Urinary bladder (tissue), 4 donors: ENCODE results near the gene NCKAP5. TPM values are rescaled to one million over a fixed set of nuclear protein-coding genes. Genes with fewer than 3 reads are reported as not detected.

Source experiments
- DNase-seq: peaks from one replicate; pipeline ENCODE4 v3.0.0-alpha.2; 2015; ENCODE audit errors: extremely low spot score
- H3K27ac ChIP-seq: one replicate; pipeline ENCODE4 v1.5.1; 2013; ENCODE audit warnings: low read depth, mild to moderate bottlenecking, moderate library complexity
- H3K36me3 ChIP-seq: one replicate; pipeline ENCODE4 v1.6.1; 2013; ENCODE audit warnings: mild to moderate bottlenecking, moderate library complexity; ENCODE audit not compliant: insufficient read depth
- H3K4me1 ChIP-seq: one replicate; pipeline ENCODE4 v1.6.1; 2013; ENCODE audit warnings: mild to moderate bottlenecking, moderate library complexity; ENCODE audit not compliant: insufficient read depth
- H3K4me3 ChIP-seq: one replicate; pipeline ENCODE4 v1.5.1; 2013; ENCODE audit warnings: low read depth, low read length
- WGBS: extraction: QIAGEN DNeasy Blood & Tissue Kit; methylation state at CpG from one replicate; pipeline ENCODE4 v1.1.7; 2013; 5-methylcytosine and 5-hydroxymethylcytosine counted together
- polyA plus RNA-seq: library from polyadenylated mRNA; stranded (reverse); fragments of 200-250 nt; gene quantifications from one replicate; pipeline ENCODE4 v1.2.3, GENCODE V29; 2013
- total RNA-seq: library from RNA; depleted of rRNA; stranded (reverse); fragments of >200 nt; gene quantifications from one replicate; pipeline ENCODE4 v1.2.3, GENCODE V29; 2014
- donor health status: healthy with polysubstance abuse.
- donor health status: healthy.

Gene NCKAP5
- total and polyA plus RNA-seq, 2 donors = 0.32 to 14.4 TPM

GRCh38 chr2:133568598-133568997 lies 335 bp upstream of the NCKAP5 start:
- no peaks in the 10 kb centered on the region for H3K36me3 ChIP-seq
- DNase-seq = no peak
- H3K27ac ChIP-seq = no peak overlapping the region
- H3K4me1 ChIP-seq = no peaks in the 10 kb centered on the region
- H3K4me3 ChIP-seq = no peak overlapping the region
- 57% methylated on average over 5 of the region's 5 CpGs for WGBS

- no peak for DNase-seq
- Histone ChIP-seq H3K36me3 (no peaks in the 10 kb centered on the region), H3K27ac (no peak overlapping the region), H3K4me3 (no peak overlapping the region), H3K4me1 (no peaks in the 10 kb centered on the region)
- WGBS = 90% methylated on average over 4 of the region's 4 CpGs
Observed at GRCh38 chr2:133562558-133562957, 5.7 kb downstream of the NCKAP5 start.

- WGBS = 29% methylated on average over 3 of the region's 3 CpGs
- peak; percentile 33 for DNase-seq
- no peak overlapping the region for H3K27ac ChIP-seq
- no peaks in the 10 kb centered on the region for H3K4me1 ChIP-seq
- no peaks in the 10 kb centered on the region for H3K36me3 ChIP-seq
- H3K4me3 ChIP-seq = no peak overlapping the region
Observed at GRCh38 chr2:133561045-133561852, 7.0 kb downstream of the NCKAP5 start.

GRCh38 chr2:133557614-133558013 lies 10.6 kb downstream of the NCKAP5 start:
- Histone ChIP-seq H3K27ac (no peak overlapping the region), H3K4me3 (no peak overlapping the region), H3K36me3 (no peaks in the 10 kb centered on the region), H3K4me1 (no peaks in the 10 kb centered on the region)
- WGBS = 84% methylated on average over 3 of the region's 3 CpGs
- no peak for DNase-seq

GRCh38 chr2:133553838-133554408 lies 14.3 kb downstream of the NCKAP5 start:
- DNase-seq = no peak

GRCh38 chr2:133553251-133553650 lies 15.0 kb downstream of the NCKAP5 start:
- no peak overlapping the region for H3K4me3 ChIP-seq
- no peaks in the 10 kb centered on the region for H3K4me1 ChIP-seq
- WGBS = 91% methylated on average over 4 of the region's 4 CpGs
- H3K36me3 ChIP-seq = no peaks in the 10 kb centered on the region
- DNase-seq = no peak
- H3K27ac ChIP-seq = no peak overlapping the region

More at GRCh38 chr2:133553838-133554408, 14.3 kb downstream of the NCKAP5 start:
- Histone ChIP-seq H3K4me3 (no peak overlapping the region), H3K4me1 (no peaks in the 10 kb centered on the region), H3K27ac (no peak overlapping the region), H3K36me3 (no peaks in the 10 kb centered on the region)
- WGBS = 88% methylated on average over 2 of the region's 2 CpGs

GRCh38 chr2:133552821-133553220 lies 15.4 kb downstream of the NCKAP5 start:
- 48% methylated on average over 2 of the region's 2 CpGs for WGBS
- DNase-seq = no peak
- no peak overlapping the region for H3K27ac ChIP-seq
- no peaks in the 10 kb centered on the region for H3K4me1 ChIP-seq
- H3K36me3 ChIP-seq = no peaks in the 10 kb centered on the region
- no peak overlapping the region for H3K4me3 ChIP-seq

- H3K27ac ChIP-seq = no peak overlapping the region
- no peak for DNase-seq
- H3K36me3 ChIP-seq = no peaks in the 10 kb centered on the region
- no peak overlapping the region for H3K4me3 ChIP-seq
- 80% methylated on average over 3 of the region's 3 CpGs for WGBS
- no peaks in the 10 kb centered on the region for H3K4me1 ChIP-seq
Observed at GRCh38 chr2:133541797-133542196, 26.5 kb downstream of the NCKAP5 start.

- no peak for DNase-seq
- H3K27ac ChIP-seq = no peak overlapping the region
- WGBS = 38% methylated on average over 1 of the region's 1 CpG
- no peak overlapping the region for H3K4me3 ChIP-seq
- H3K4me1 ChIP-seq = no peaks in the 10 kb centered on the region
- no peaks in the 10 kb centered on the region for H3K36me3 ChIP-seq
Observed at GRCh38 chr2:133541376-133541775, 26.9 kb downstream of the NCKAP5 start.

- no peaks in the 10 kb centered on the region for H3K4me1 ChIP-seq
- WGBS = 94% methylated on average over 4 of the region's 4 CpGs
- no peak overlapping the region for H3K27ac ChIP-seq
- no peak for DNase-seq
- H3K36me3 ChIP-seq = no peaks in the 10 kb centered on the region
- no peak overlapping the region for H3K4me3 ChIP-seq
Observed at GRCh38 chr2:133532919-133533318, 35.3 kb downstream of the NCKAP5 start.

- Histone ChIP-seq H3K36me3 (no peaks in the 10 kb centered on the region), H3K4me1 (no peaks in the 10 kb centered on the region), H3K27ac (no peak overlapping the region), H3K4me3 (no peak overlapping the region)
- DNase-seq = no peak
- 65% methylated on average over 2 of the region's 2 CpGs for WGBS
Observed at GRCh38 chr2:133531382-133531781, 36.9 kb downstream of the NCKAP5 start.

GRCh38 chr2:133530645-133531044 lies 37.6 kb downstream of the NCKAP5 start:
- DNase-seq = no peak
- H3K27ac ChIP-seq = no peak overlapping the region
- no peaks in the 10 kb centered on the region for H3K36me3 ChIP-seq
- no peaks in the 10 kb centered on the region for H3K4me1 ChIP-seq
- H3K4me3 ChIP-seq = no peak overlapping the region

- 60% methylated on average over 3 of the region's 3 CpGs for WGBS
- no peak for DNase-seq
- Histone ChIP-seq H3K36me3 (no peaks in the 10 kb centered on the region), H3K4me3 (no peak overlapping the region), H3K27ac (no peak overlapping the region), H3K4me1 (no peaks in the 10 kb centered on the region)
Observed at GRCh38 chr2:133526530-133527300, 41.5 kb downstream of the NCKAP5 start.
